ENCODE results near the gene NACC2. TPM values are rescaled to one million over a fixed set of nuclear protein-coding genes. Genes with fewer than 3 reads are reported as not detected.

The NACC2 gene
- total RNA-seq, 1 experiment from 2014 or later = 62.0 TPM

DNA sequence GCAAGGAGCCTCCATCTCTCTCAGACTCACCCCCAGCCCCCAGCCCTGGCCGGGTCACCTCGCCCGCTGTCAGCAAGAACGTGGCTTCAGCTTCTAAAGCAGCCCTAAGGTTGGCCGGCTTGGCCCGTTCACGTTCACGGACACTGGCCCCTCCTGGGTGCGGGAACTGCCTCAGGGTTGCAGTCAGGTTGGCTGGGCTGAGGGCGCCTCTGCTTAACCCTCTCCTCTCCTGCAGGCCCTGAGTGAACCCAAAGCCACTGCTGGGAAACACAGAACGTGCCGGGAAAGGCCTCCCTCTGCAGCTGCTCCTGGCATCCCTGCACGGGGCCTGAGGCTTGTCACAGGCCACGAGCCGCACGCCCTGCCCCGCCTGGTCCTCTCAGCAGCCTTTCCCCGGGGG is 93.9 kb downstream of the NACC2 start:
- intact Hi-C loops (cut with micrococcal nuclease; ENCODE audit: unreplicated experiment) (no loop called here), in situ Hi-C loops (cut with HindIII; ENCODE audit: low pct_unique_long_range_greater_than_20kb, low sequenced_read_pairs) (no loop called here)
- Histone ChIP-seq H3K27ac (ENCODE audit: low read length) (no peak overlapping the region), H3K36me3 (ENCODE audit: control insufficient read depth, insufficient read depth, low read length) (no peaks in the 10 kb centered on the region), H3K27me3 (ENCODE audit: control insufficient read depth, insufficient read depth, low read length) (no peaks in the 10 kb centered on the region), H3K9me3 (ENCODE audit: control insufficient read depth, insufficient read depth, low read depth, low read length) (no peaks in the 10 kb centered on the region), H3K4me3 (ENCODE audit: low read depth in 2 of 2, low read length in 2 of 2) (no peak overlapping the region), H3K4me1 (ENCODE audit: control insufficient read depth, insufficient read depth, low read length) (peaks cover 23% of the 10 kb centered on the region)
- POLR2A ChIA-PET = interaction anchor here (0.6 kb wide), 1 partner anchor 26 kb away, joined by 3 read pairs; no protein-coding TSS in a partner anchor
- BruUV-seq (replicated peaks) = no TSS peak
- peak; percentile 44 for ATAC-seq
- TF ChIP-seq, protein P1, sequence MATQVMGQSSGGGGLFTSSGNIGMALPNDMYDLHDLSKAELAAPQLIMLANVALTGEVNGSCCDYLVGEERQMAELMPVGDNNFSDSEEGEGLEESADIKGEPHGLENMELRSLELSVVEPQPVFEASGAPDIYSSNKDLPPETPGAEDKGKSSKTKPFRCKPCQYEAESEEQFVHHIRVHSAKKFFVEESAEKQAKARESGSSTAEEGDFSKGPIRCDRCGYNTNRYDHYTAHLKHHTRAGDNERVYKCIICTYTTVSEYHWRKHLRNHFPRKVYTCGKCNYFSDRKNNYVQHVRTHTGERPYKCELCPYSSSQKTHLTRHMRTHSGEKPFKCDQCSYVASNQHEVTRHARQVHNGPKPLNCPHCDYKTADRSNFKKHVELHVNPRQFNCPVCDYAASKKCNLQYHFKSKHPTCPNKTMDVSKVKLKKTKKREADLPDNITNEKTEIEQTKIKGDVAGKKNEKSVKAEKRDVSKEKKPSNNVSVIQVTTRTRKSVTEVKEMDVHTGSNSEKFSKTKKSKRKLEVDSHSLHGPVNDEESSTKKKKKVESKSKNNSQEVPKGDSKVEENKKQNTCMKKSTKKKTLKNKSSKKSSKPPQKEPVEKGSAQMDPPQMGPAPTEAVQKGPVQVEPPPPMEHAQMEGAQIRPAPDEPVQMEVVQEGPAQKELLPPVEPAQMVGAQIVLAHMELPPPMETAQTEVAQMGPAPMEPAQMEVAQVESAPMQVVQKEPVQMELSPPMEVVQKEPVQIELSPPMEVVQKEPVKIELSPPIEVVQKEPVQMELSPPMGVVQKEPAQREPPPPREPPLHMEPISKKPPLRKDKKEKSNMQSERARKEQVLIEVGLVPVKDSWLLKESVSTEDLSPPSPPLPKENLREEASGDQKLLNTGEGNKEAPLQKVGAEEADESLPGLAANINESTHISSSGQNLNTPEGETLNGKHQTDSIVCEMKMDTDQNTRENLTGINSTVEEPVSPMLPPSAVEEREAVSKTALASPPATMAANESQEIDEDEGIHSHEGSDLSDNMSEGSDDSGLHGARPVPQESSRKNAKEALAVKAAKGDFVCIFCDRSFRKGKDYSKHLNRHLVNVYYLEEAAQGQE (IDR thresholded peaks at IDR 0.05; ENCODE audit: insufficient read depth in 1 of 2, low read depth in 2 of 2, low read length in 1 of 2) = no peak
- TF ChIP-seq, protein P2, sequence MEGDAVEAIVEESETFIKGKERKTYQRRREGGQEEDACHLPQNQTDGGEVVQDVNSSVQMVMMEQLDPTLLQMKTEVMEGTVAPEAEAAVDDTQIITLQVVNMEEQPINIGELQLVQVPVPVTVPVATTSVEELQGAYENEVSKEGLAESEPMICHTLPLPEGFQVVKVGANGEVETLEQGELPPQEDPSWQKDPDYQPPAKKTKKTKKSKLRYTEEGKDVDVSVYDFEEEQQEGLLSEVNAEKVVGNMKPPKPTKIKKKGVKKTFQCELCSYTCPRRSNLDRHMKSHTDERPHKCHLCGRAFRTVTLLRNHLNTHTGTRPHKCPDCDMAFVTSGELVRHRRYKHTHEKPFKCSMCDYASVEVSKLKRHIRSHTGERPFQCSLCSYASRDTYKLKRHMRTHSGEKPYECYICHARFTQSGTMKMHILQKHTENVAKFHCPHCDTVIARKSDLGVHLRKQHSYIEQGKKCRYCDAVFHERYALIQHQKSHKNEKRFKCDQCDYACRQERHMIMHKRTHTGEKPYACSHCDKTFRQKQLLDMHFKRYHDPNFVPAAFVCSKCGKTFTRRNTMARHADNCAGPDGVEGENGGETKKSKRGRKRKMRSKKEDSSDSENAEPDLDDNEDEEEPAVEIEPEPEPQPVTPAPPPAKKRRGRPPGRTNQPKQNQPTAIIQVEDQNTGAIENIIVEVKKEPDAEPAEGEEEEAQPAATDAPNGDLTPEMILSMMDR (IDR thresholded peaks at IDR 0.05) = no peak
- no peak for TF ChIP-seq POLR2AphosphoS5 (IDR thresholded peaks at IDR 0.05; ENCODE audit: low read depth, low read length)
- no peak for TF ChIP-seq TCF7L2 (IDR thresholded peaks at IDR 0.05; ENCODE audit: low read depth, low read length)
- no peak for TF ChIP-seq SIN3A (IDR thresholded peaks at IDR 0.05; ENCODE audit: borderline replicate concordance, insufficient read depth, low read depth, low read length)
- CTCF ChIA-PET = no interaction called here
- no peak for DNase-seq (ENCODE audit: low read depth, low spot score)

DNA sequence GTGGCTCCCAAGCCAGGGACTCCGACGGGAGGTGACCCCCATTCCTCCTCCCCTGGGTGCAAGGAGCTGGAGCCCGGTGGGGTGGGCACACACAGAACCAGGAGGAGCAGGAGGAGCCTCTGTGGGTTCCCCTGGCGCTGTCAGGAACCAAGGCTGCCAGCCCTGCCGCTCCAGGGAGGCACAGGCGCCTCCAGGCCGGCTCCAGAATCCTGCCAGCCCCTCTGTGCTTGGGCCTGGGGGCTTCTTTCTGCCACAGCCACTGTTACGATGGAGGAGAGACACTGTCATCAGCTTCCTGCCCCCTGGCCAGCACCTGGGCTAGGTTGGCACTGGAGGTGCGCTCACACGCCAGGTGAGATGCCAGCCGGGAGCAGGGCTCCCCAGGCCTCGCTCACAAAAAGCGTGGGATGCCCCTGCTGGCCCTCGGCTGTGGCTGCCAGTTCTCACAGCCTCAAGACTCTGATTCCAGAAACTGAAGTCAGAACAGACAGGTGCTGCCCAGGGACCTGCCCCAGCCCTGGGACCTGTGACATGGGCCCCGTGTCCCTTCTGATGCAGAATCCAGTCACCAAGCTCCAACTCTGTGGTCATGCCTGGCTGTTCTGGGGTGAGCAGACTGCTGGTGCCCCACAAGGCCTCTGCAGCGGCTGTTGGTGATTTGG is 96.5 kb downstream of the NACC2 start:
- H3K27ac ChIP-seq (ENCODE audit: low read length) = no peak overlapping the region
- ATAC-seq (no peak), DNase-seq (ENCODE audit: low read depth, low spot score) (no peak)
- H3K27me3 ChIP-seq (ENCODE audit: control insufficient read depth, insufficient read depth, low read length) = no peaks in the 10 kb centered on the region
- peaks cover 4% of the 10 kb centered on the region for H3K4me1 ChIP-seq (ENCODE audit: control insufficient read depth, insufficient read depth, low read length)
- no peaks in the 10 kb centered on the region for H3K36me3 ChIP-seq (ENCODE audit: control insufficient read depth, insufficient read depth, low read length)
- no TSS peak for BruUV-seq (replicated peaks)
- H3K4me3 ChIP-seq (ENCODE audit: low read depth in 2 of 2, low read length in 2 of 2) = no peak overlapping the region
- POLR2A ChIA-PET = no interaction called here
- TF ChIP-seq, protein P1 (IDR thresholded peaks at IDR 0.05; ENCODE audit: insufficient read depth in 1 of 2, low read depth in 2 of 2, low read length in 1 of 2) = no peak
- TF ChIP-seq TCF7L2 (IDR thresholded peaks at IDR 0.05; ENCODE audit: low read depth, low read length) = no peak
- no peak for TF ChIP-seq SIN3A (IDR thresholded peaks at IDR 0.05; ENCODE audit: borderline replicate concordance, insufficient read depth, low read depth, low read length)
- TF ChIP-seq POLR2AphosphoS5 (IDR thresholded peaks at IDR 0.05; ENCODE audit: low read depth, low read length) = no peak
- TF ChIP-seq, protein P2 (IDR thresholded peaks at IDR 0.05) = no peak
- no peaks in the 10 kb centered on the region for H3K9me3 ChIP-seq (ENCODE audit: control insufficient read depth, insufficient read depth, low read depth, low read length)
- CTCF ChIA-PET = no interaction called here
- in situ Hi-C loops (cut with HindIII; ENCODE audit: low pct_unique_long_range_greater_than_20kb, low sequenced_read_pairs) (no loop called here), intact Hi-C loops (cut with micrococcal nuclease; ENCODE audit: unreplicated experiment) (no loop called here)
